GM21381 (cell line): ENCODE results near the gene CYP21A2.
"Not testable (repeated sequence)": the region's sequence is repeated elsewhere in the genome, so short reads cannot be mapped to it uniquely, and the experiment has no call there.

Source experiments
- ATAC-seq: cut with Tn5 transposase; IDR thresholded peaks from one replicate; pipeline ENCODE4 v1.9.1; 2021; ENCODE audit warnings: mild to moderate bottlenecking, moderate library complexity; ENCODE audit not compliant: unreplicated experiment

CYP21A2 gene

DNA sequence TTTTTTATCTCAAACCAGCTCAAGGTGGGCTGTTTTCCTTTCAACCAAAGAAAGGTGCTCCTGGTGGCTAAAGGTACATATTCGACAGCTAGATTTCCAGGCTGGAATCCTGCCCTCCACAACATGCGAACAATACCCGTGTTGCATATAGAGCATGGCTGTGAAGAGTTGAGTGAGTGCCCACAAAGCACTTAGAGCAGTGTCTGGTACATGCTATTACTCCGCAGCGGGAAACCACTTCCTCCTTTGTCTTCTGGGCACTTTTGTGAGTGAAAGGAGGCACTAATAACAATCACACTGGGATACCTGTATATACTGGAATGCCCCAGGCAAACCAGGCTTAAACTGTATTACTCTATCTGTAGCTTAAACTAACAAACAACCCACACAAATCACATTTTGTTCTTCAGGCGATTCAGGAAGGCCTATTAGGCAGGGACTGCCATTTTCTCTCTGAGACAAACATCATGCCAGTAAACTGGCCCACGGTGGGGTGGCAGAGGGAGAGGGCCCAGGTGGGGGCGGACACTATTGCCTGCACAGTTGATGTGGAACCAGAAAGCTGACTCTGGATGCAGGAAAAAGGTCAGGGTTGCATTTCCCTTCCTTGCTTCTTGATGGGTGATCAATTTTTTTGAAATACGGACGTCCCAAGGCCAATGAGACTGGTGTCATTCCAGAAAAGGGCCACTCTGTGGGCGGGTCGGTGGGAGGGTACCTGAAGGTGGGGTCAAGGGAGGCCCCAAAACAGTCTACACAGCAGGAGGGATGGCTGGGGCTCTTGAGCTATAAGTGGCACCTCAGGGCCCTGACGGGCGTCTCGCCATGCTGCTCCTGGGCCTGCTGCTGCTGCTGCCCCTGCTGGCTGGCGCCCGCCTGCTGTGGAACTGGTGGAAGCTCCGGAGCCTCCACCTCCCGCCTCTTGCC, at the start of gene CYP21A2:
TSS of gene CYP21A2 (plus strand) at position 818 of the 927 bp plus-strand sequence. CDS start at position 826, 8 bp downstream.
- not testable (repeated sequence) for ATAC-seq

DNA sequence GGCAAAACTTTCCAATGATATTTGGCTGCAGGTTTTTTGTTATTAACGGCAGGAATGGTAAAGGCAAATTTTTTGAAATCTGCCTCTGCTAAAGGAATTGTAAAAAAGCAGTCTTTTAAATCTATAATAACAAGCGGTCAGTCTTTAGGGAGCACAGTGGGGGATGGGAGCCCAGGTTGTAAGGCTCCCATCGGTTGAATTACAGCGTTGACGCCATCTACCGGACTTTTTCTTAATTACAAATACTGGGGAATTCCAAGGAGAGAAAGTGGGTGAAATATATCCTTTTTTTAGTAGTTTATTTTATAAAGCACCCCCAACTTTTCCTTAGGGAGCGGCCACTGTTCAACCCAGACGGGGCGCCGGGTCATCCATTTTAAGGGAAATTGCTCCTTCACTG, 48.9 kb upstream of the CYP21A2 start:
- ATAC-seq: not testable (repeated sequence)

- ATAC-seq: not testable (repeated sequence)
These were observed 43.8 kb upstream of the CYP21A2 start for GRCh38 chr6:31994421-31994820.

- ATAC-seq: not testable (repeated sequence)
These were observed 41.8 kb upstream of the CYP21A2 start for GRCh38 chr6:31996385-31996784.

DNA sequence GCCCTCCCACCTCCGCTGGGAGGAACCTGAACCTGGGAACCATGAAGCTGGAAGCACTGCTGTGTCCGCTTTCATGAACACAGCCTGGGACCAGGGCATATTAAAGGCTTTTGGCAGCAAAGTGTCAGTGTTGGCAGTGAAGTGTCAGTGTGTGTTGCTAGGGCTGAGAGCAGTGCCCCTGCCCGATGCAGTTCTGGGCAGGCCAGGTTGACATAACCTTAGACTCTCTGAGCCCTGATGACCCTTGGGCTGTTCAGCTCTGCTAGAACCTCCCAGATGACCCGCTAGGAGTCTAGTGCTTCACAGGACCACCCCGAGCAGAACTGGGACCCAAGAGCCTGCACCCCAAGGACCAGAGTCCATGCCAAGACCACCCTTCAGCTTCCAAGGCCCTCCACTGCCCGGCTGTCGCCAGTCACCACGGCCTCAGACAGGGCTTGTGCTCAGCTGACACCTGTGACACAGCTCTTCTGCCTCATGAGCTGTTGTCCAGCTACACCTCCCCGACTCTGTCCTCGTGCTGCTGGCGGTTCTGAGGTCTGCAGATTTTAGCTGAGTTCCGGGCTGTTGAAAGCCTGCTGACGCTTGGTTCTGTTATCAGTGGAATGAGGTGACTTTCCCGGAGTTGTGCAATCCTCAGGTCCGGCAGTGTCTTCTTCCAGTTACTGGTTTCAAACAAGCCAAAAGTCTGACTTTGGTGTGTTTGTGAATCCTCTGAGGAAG, 35.5 kb upstream of the CYP21A2 start:
- ATAC-seq: not testable (repeated sequence)

DNA sequence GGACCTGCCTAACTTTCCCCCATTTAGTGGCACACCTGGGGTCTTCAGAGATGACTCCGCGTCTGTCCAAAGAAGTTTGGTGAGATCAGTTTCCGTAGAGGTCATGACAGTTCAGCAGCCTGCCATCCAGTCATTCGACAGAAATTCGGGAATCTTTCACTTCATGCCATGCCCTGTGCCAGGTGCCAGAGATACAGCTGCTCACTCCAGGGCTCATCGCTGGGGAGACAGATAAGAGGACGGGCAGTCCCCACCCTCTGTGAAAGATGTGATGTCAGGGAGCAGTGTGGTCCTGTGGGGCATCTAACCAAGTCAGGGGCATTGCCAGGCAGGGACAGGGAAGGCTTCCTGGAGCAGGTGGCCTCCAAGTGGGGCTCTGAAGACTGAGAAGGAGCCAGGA, 34.9 kb upstream of the CYP21A2 start:
- ATAC-seq: not testable (repeated sequence)

- ATAC-seq: not testable (repeated sequence)
These were observed 33.8 kb upstream of the CYP21A2 start for GRCh38 chr6:32004393-32004792.

- ATAC-seq: not testable (repeated sequence)
These were observed 33.2 kb upstream of the CYP21A2 start for GRCh38 chr6:32004864-32005537.

DNA sequence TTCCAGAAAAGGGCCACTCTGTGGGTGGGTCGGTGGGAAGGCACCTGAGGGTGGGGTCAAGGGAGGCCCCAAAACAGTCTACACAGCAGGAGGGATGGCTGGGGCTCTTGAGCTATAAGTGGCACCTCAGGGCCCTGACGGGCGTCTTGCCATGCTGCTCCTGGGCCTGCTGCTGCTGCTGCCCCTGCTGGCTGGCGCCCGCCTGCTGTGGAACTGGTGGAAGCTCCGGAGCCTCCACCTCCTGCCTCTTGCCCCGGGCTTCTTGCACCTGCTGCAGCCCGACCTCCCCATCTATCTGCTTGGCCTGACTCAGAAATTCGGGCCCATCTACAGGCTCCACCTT, 32.7 kb upstream of the CYP21A2 start:
- ATAC-seq: not testable (repeated sequence)

GRCh38 chr6:32005991-32006529, 32.2 kb upstream of the CYP21A2 start:
- ATAC-seq: not testable (repeated sequence)

DNA sequence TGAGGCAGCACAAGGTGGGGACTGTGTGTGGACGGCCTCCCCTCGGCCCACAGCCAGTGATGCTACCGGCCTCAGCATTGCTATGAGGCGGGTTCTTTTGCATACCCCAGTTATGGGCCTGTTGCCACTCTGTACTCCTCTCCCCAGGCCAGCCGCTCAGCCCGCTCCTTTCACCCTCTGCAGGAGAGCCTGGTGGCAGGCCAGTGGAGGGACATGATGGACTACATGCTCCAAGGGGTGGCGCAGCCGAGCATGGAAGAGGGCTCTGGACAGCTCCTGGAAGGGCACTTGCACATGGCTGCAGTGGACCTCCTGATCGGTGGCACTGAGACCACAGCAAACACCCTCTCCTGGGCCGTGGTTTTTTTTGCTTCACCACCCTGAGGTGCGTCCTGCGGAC, 31.1 kb upstream of the CYP21A2 start:
- not testable (repeated sequence) for ATAC-seq

DNA sequence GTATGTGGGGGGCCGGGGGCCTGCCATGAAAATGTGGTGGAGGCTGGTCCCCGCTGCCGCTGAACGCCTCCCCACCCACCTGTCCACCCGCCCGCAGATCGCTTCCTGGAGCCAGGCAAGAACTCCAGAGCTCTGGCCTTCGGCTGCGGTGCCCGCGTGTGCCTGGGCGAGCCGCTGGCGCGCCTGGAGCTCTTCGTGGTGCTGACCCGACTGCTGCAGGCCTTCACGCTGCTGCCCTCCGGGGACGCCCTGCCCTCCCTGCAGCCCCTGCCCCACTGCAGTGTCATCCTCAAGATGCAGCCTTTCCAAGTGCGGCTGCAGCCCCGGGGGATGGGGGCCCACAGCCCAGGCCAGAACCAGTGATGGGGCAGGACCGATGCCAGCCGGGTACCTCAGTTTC, 30.2 kb upstream of the CYP21A2 start:
- ATAC-seq: not testable (repeated sequence)

GRCh38 chr6:32008616-32009015, 29.6 kb upstream of the CYP21A2 start:
- ATAC-seq: not testable (repeated sequence)

DNA sequence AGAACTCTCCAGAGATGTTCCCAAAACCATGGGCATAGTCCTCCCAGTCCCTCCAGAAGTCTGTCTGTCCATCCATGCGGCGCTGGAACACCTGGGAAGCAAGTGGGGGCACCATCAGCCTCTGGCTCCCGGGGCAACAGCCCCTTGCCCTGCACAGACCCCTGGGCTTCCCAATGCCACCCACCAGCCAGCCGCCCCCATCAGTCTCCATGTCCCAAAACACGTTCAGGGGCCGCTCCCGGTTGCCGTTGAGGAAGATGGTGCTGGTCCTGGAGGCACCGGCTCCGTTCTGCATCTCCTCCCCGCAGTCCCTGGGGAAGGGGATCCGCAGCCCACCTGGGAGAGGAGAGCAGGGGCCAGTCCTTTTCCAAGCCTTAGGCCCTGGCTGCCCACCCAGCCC, 28.7 kb upstream of the CYP21A2 start:
- not testable (repeated sequence) for ATAC-seq

- ATAC-seq: not testable (repeated sequence)
These were observed 27.2 kb upstream of the CYP21A2 start for GRCh38 chr6:32010856-32011530.

- not testable (repeated sequence) for ATAC-seq
These were observed 25.1 kb upstream of the CYP21A2 start for GRCh38 chr6:32012941-32013617.

- ATAC-seq: not testable (repeated sequence)
These were observed 24.5 kb upstream of the CYP21A2 start for GRCh38 chr6:32013738-32014137.

DNA sequence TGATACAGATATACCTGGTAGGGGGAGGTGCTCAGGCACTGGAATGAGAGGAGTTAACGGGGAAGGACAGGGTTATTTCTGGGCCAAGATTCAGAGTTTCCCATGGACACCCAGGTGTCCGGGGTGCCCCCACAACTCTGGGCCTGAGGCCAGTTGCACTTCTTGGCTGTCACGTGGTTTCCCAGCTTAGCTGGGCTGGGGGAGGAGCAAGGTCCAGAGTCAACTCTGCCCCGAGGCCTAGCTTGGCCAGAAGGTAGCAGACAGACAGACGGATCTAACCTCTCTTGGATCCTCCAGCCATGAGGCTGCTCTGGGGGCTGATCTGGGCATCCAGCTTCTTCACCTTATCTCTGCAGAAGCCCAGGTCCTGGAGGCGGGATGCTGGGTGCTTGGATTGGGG, 23.7 kb upstream of the CYP21A2 start, which contains the start of gene C4B:
TSS of gene C4B (plus strand) at position 249 of the 400 bp plus-strand sequence. CDS start at position 300, 51 bp downstream.
- ATAC-seq: not testable (repeated sequence)

DNA sequence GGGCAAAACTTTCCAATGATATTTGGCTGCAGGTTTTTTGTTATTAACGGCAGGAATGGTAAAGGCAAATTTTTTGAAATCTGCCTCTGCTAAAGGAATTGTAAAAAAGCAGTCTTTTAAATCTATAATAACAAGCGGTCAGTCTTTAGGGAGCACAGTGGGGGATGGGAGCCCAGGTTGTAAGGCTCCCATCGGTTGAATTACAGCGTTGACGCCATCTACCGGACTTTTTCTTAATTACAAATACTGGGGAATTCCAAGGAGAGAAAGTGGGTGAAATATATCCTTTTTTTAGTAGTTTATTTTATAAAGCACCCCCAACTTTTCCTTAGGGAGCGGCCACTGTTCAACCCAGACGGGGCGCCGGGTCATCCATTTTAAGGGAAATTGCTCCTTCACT, 16.1 kb upstream of the CYP21A2 start:
- not testable (repeated sequence) for ATAC-seq

DNA sequence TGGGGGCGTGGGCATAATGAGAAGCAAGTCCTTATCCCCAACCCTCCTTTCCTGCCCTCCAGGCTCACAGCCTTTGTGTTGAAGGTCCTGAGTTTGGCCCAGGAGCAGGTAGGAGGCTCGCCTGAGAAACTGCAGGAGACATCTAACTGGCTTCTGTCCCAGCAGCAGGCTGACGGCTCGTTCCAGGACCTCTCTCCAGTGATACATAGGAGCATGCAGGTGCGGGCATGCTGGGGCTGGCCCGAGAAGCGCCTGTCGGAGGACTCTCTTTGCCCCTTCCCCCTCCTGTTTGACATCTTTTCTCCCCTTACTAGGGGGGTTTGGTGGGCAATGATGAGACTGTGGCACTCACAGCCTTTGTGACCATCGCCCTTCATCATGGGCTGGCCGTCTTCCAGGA, 9.6 kb upstream of the CYP21A2 start:
- not testable (repeated sequence) for ATAC-seq
